Measurements from ENCODE around the gene AGBL4. TPM values are rescaled to one million over a fixed set of nuclear protein-coding genes. Genes with fewer than 3 reads are reported as not detected.

AGBL4 gene
- total RNA-seq, 1 experiment from 2014 or later, result 0.33 TPM

DNA sequence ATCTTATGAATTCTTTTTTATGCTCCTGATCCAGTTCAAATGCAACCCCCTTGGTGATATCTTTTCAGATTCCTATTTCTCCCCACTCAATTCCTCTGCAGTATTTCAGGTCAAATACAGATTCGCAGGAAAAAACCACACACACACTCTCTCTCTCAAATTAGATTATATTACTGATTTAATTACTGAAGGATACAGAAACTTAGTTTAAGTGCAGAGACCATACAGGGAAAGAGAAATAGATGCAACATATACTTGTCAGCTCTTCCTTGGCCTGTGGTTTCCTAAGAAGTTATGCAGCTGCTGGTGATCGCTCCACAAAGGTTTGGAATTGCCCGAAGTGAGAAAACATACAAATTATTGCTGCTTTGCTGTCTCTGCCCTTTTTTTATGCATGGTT is 400.9 kb downstream of the AGBL4 start:
- no TSS peak for BruUV-seq (replicated peaks)

DNA sequence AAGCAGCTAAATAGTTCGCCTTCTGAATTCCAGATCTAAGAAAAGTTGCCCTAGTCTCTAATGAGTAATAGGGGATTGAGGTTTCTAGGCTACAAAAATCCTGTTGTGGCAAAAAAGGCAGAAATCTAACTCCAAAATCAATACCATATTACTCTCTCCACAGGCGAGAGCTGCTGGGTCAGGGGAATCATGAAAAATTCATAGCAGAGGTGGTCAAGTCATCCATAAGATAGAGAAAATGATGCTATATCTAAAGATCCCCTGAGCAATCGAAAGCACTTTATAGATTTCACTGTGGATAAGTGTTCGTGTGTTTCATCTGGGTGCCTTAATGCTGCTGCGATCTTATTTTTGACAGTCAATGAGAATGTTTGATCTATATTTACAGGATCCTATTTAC is 417.7 kb downstream of the AGBL4 start:
- Histone ChIP-seq H2AFZ (ENCODE audit: low read length) (no peak overlapping the region), H3K36me3 (ENCODE audit: low read depth, low read length) (no peaks in the 10 kb centered on the region), H3K27me3 (ENCODE audit: low read length) (no peaks in the 10 kb centered on the region), H3K27ac (ENCODE audit: low read length) (no peak overlapping the region), H3K9me3 (ENCODE audit: low read length) (no peaks in the 10 kb centered on the region), H3K9ac (ENCODE audit: low read length) (no peak overlapping the region), H3F3A (ENCODE audit: low read length, unreplicated experiment) (no peaks in the 10 kb centered on the region), H3K4me3 (ENCODE audit: low read length) (no peak overlapping the region), H3K9me2 (replicated peaks; ENCODE audit: low read length) (no peaks in the 10 kb centered on the region), H3K79me2 (ENCODE audit: low read length) (no peaks in the 10 kb centered on the region), H3K4me1 (ENCODE audit: insufficient read depth, low read length) (no peaks in the 10 kb centered on the region), H3K4me2 (ENCODE audit: low read length) (no peak overlapping the region), H4K20me1 (ENCODE audit: low read length) (no peaks in the 10 kb centered on the region)
- CTCF ChIA-PET, result no interaction called here
- POLR2A ChIA-PET (ENCODE audit: unreplicated experiment), result no interaction called here
- no TSS peak for BruUV-seq (replicated peaks)
- TF ChIP-seq, protein P1, sequence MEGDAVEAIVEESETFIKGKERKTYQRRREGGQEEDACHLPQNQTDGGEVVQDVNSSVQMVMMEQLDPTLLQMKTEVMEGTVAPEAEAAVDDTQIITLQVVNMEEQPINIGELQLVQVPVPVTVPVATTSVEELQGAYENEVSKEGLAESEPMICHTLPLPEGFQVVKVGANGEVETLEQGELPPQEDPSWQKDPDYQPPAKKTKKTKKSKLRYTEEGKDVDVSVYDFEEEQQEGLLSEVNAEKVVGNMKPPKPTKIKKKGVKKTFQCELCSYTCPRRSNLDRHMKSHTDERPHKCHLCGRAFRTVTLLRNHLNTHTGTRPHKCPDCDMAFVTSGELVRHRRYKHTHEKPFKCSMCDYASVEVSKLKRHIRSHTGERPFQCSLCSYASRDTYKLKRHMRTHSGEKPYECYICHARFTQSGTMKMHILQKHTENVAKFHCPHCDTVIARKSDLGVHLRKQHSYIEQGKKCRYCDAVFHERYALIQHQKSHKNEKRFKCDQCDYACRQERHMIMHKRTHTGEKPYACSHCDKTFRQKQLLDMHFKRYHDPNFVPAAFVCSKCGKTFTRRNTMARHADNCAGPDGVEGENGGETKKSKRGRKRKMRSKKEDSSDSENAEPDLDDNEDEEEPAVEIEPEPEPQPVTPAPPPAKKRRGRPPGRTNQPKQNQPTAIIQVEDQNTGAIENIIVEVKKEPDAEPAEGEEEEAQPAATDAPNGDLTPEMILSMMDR (conservative IDR thresholded peaks at IDR 0.05; ENCODE audit: low read depth, low read length), result no peak
- TF ChIP-seq EZH2phosphoT487 (IDR thresholded peaks at IDR 0.05; ENCODE audit: borderline replicate concordance, low read length) (no peak), EZH2 (IDR thresholded peaks at IDR 0.05; ENCODE audit: low read length, unreplicated experiment) (no peak)
- no peak for ATAC-seq
- intact Hi-C loops (cut with micrococcal nuclease), result no loop called here
- DNase-seq, result no peak

More for the DNA sequence above, 400.9 kb downstream of the AGBL4 start:
- Histone ChIP-seq H3K4me1 (ENCODE audit: insufficient read depth, low read length) (no peaks in the 10 kb centered on the region; the same call in 1 of the 2 replicates), H3K9ac (ENCODE audit: low read length) (no peak overlapping the region), H3K9me3 (ENCODE audit: low read length) (no peaks in the 10 kb centered on the region), H3K36me3 (ENCODE audit: low read depth, low read length) (no peaks in the 10 kb centered on the region), H4K20me1 (ENCODE audit: low read length) (no peaks in the 10 kb centered on the region), H3K4me3 (ENCODE audit: low read length) (no peak overlapping the region), H3K27ac (ENCODE audit: low read length) (no peak overlapping the region), H3K9me2 (replicated peaks; ENCODE audit: low read length) (no peaks in the 10 kb centered on the region), H3F3A (ENCODE audit: low read length, unreplicated experiment) (no peaks in the 10 kb centered on the region), H3K27me3 (ENCODE audit: low read length) (no peaks in the 10 kb centered on the region), H3K79me2 (ENCODE audit: low read length) (no peaks in the 10 kb centered on the region), H2AFZ (ENCODE audit: low read length) (no peak overlapping the region), H3K4me2 (ENCODE audit: low read length) (no peak overlapping the region)
- TF ChIP-seq EZH2 (IDR thresholded peaks at IDR 0.05; ENCODE audit: low read length, unreplicated experiment), result no peak
- TF ChIP-seq EZH2phosphoT487 (IDR thresholded peaks at IDR 0.05; ENCODE audit: borderline replicate concordance, low read length), result no peak
- TF ChIP-seq, protein P1 (conservative IDR thresholded peaks at IDR 0.05; ENCODE audit: low read depth, low read length), result no peak
- DNase-seq (no peak), ATAC-seq (no peak)
- ChIA-PET POLR2A (ENCODE audit: unreplicated experiment) (no interaction called here), CTCF (no interaction called here)
- intact Hi-C loops (cut with micrococcal nuclease), result no loop called here

DNA sequence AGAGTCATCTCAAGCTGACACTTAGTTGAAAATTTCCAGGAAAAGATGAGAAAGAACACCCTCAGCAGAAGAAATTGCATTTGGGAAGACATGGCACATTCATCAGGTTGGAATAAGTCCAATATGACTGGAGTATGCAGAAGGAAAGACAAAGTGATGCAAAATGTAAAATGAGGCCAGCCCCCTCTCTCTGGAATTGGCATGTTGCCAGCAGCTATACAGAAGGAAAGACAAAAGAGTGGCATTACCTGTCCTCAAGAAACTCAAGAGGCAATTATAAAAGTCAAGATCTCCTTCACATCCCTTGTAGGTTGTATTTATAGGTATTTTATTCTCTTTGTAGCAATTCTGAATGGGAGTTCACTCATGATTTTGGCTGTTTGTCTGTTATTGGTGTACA is 426.3 kb downstream of the AGBL4 start:
- H2AFZ ChIP-seq (ENCODE audit: low read length), result no peak overlapping the region
- no peaks in the 10 kb centered on the region for H3K4me1 ChIP-seq (ENCODE audit: insufficient read depth, low read length)
- DNase-seq (no peak), ATAC-seq (no peak)
- intact Hi-C loops (cut with micrococcal nuclease), result no loop called here
- H3K9me2 ChIP-seq (replicated peaks; ENCODE audit: low read length), result no peaks in the 10 kb centered on the region
- H3K9ac ChIP-seq (ENCODE audit: low read length), result no peak overlapping the region
- no peak overlapping the region for H3K4me2 ChIP-seq (ENCODE audit: low read length)
- H3K9me3 ChIP-seq (ENCODE audit: low read length), result no peaks in the 10 kb centered on the region
- BruUV-seq (replicated peaks), result no TSS peak
- no peaks in the 10 kb centered on the region for H3K27me3 ChIP-seq (ENCODE audit: low read length)
- TF ChIP-seq EZH2 (IDR thresholded peaks at IDR 0.05; ENCODE audit: low read length, unreplicated experiment) (no peak), EZH2phosphoT487 (IDR thresholded peaks at IDR 0.05; ENCODE audit: borderline replicate concordance, low read length) (no peak)
- TF ChIP-seq, protein P1 (conservative IDR thresholded peaks at IDR 0.05; ENCODE audit: low read depth, low read length), result no peak
- no peaks in the 10 kb centered on the region for H3F3A ChIP-seq (ENCODE audit: low read length, unreplicated experiment)
- H3K79me2 ChIP-seq (ENCODE audit: low read length), result no peaks in the 10 kb centered on the region
- no peaks in the 10 kb centered on the region for H3K36me3 ChIP-seq (ENCODE audit: low read depth, low read length)
- H3K27ac ChIP-seq (ENCODE audit: low read length), result no peak overlapping the region
- ChIA-PET POLR2A (ENCODE audit: unreplicated experiment) (no interaction called here), CTCF (no interaction called here)
- H3K4me3 ChIP-seq (ENCODE audit: low read length), result no peak overlapping the region
- H4K20me1 ChIP-seq (ENCODE audit: low read length), result no peaks in the 10 kb centered on the region
